ENCODE results near the gene KLRF2. TPM values are rescaled to one million over a fixed set of nuclear protein-coding genes. Genes with fewer than 3 reads are reported as not detected.

KLRF2 gene
- total RNA-seq, 1 donor from 2014 or later, result not detected

Other genes starting within 250 kb of the KLRF2 start
- 12.0 TPM for gene CLEC2D, start 211.8 kb upstream of the KLRF2 start, total RNA-seq
- gene CLECL1, start 148.4 kb upstream of the KLRF2 start, total RNA-seq, result not detected
- 8.4 TPM for gene CD69, start 120.6 kb upstream of the KLRF2 start, total RNA-seq
- gene KLRF1, start 54.0 kb upstream of the KLRF2 start, total RNA-seq, result not detected
- gene CLEC2B, start 12.1 kb upstream of the KLRF2 start, total RNA-seq, result 2.6 TPM
- not detected for gene CLEC2A, start 50.9 kb downstream of the KLRF2 start, total RNA-seq
- gene CLEC12A, start 89.9 kb downstream of the KLRF2 start, total RNA-seq, result 0.52 TPM
- gene CLEC1B, start 117.6 kb downstream of the KLRF2 start, total RNA-seq, result not detected
- gene CLEC12B, start 129.1 kb downstream of the KLRF2 start, total RNA-seq, result not detected
- not detected for gene CLEC9A, start 149.2 kb downstream of the KLRF2 start, total RNA-seq
- 1.0 TPM for gene CLEC1A, start 217.5 kb downstream of the KLRF2 start, total RNA-seq
- gene CLEC7A, start 248.7 kb downstream of the KLRF2 start, total RNA-seq, result 2.1 TPM